LHCN-M2 (cell line): ENCODE data around the gene MSI2. TPM values are rescaled to one million over a fixed set of nuclear protein-coding genes. Genes with fewer than 3 reads are reported as not detected.

ENCODE experiments used
- DNase-seq: peaks from one replicate; pipeline ENCODE4 v3.0.0-alpha.2; 2012; ENCODE audit warnings: low read depth
- total RNA-seq: library from RNA; depleted of rRNA; stranded (reverse); fragments of >200 nt; gene quantifications from 2 replicates; pipeline ENCODE4 v1.2.3, GENCODE V29; 2014

MSI2 gene
- total RNA-seq, 1 experiment from 2014 or later, result 120 TPM

- DNase-seq, result no peak
Observed at GRCh38 chr17:57652811-57653210, 396.5 kb downstream of the MSI2 start.

GRCh38 chr17:57653279-57653678 is 397.0 kb downstream of the MSI2 start:
- DNase-seq, result no peak

GRCh38 chr17:57654040-57654775 is 397.9 kb downstream of the MSI2 start:
- no peak for DNase-seq

- DNase-seq, result no peak
Observed at GRCh38 chr17:57655553-57655952, 399.2 kb downstream of the MSI2 start.

- no peak for DNase-seq
Observed at GRCh38 chr17:57657211-57657610, 400.9 kb downstream of the MSI2 start.

GRCh38 chr17:57662041-57662440 is 405.7 kb downstream of the MSI2 start:
- peak; percentile 70 for DNase-seq

GRCh38 chr17:57662644-57663308 is 406.5 kb downstream of the MSI2 start:
- DNase-seq, result peak; percentile 97

- no peak for DNase-seq
Observed at GRCh38 chr17:57663326-57664070, 407.2 kb downstream of the MSI2 start.

- no peak for DNase-seq
Observed at GRCh38 chr17:57665128-57665527, 408.8 kb downstream of the MSI2 start.

GRCh38 chr17:57665696-57666095 is 409.4 kb downstream of the MSI2 start:
- no peak for DNase-seq

GRCh38 chr17:57666201-57666870 is 410.0 kb downstream of the MSI2 start:
- no peak for DNase-seq

- DNase-seq, result no peak
Observed at GRCh38 chr17:57666946-57667345, 410.6 kb downstream of the MSI2 start.

GRCh38 chr17:57667461-57667923 is 411.2 kb downstream of the MSI2 start:
- DNase-seq, result no peak

- DNase-seq, result no peak
Observed at GRCh38 chr17:57668332-57668731, 412.0 kb downstream of the MSI2 start.

GRCh38 chr17:57669671-57670529 is 413.6 kb downstream of the MSI2 start:
- no peak for DNase-seq

GRCh38 chr17:57670769-57671569 is 414.6 kb downstream of the MSI2 start:
- no peak for DNase-seq

- DNase-seq, result peak; percentile 77
Observed at GRCh38 chr17:57671667-57672632, 415.6 kb downstream of the MSI2 start.

- no peak for DNase-seq
Observed at GRCh38 chr17:57672971-57673370, 416.6 kb downstream of the MSI2 start.

GRCh38 chr17:57674894-57675293 is 418.6 kb downstream of the MSI2 start:
- DNase-seq, result no peak
